Measurements from ENCODE around the gene DPP10. TPM values are rescaled to one million over a fixed set of nuclear protein-coding genes. Genes with fewer than 3 reads are reported as not detected.

DPP10 gene
- total RNA-seq, 3 donors from 2014 or later (not counting 1 experiment from before 2014, with no cell fraction given) = not detected

GRCh38 chr2:114752425-114752824 lies 310.0 kb downstream of the DPP10 start:
- no peaks in the 10 kb centered on the region for H3K36me3 ChIP-seq (ENCODE audit: control insufficient read depth, insufficient read depth, low read length)
- H3K4me3 Mint-ChIP-seq = no peak overlapping the region
- no peaks in the 10 kb centered on the region for H3K36me3 Mint-ChIP-seq

GRCh38 chr2:114753145-114753544 lies 310.7 kb downstream of the DPP10 start:
- Histone ChIP-seq H3K9me3 (ENCODE audit: control insufficient read depth, insufficient read depth, low read length) (no peaks in the 10 kb centered on the region), H3K4me1 (ENCODE audit: control insufficient read depth, insufficient read depth, low read length) (no peaks in the 10 kb centered on the region), H3K36me3 (ENCODE audit: control insufficient read depth, insufficient read depth, low read length) (no peaks in the 10 kb centered on the region), H3K4me3 (ENCODE audit: low read length) (no peak overlapping the region), H3K27me3 (ENCODE audit: control insufficient read depth, insufficient read depth, low read length) (no peaks in the 10 kb centered on the region), H3K27ac (ENCODE audit: low read length) (no peak overlapping the region)
- no CpG with 5 or more reads among the region's 2 CpGs for WGBS (ENCODE audit: insufficient coverage)
- no peaks in the 10 kb centered on the region for H3K36me3 Mint-ChIP-seq
- DNase-seq = no peak
- TF ChIP-seq CTCF (IDR thresholded peaks at IDR 0.05) = no peak
- no peaks in the 10 kb centered on the region for H3K4me1 Mint-ChIP-seq
- ATAC-seq = no peak
- peaks cover 8% of the 10 kb centered on the region in 2 donors for H3K9me3 Mint-ChIP-seq
- H3K27me3 Mint-ChIP-seq (ENCODE audit: low read depth in 2 of 2) = no peaks in the 10 kb centered on the region
- intact Hi-C loops (cut with micrococcal nuclease) = no loop called here
- H3K27ac Mint-ChIP-seq = no peak overlapping the region
- no peak overlapping the region for H3K4me3 Mint-ChIP-seq

More at GRCh38 chr2:114752425-114752824, 310.0 kb downstream of the DPP10 start:
- Histone ChIP-seq H3K4me1 (ENCODE audit: control insufficient read depth, insufficient read depth, low read length) (no peaks in the 10 kb centered on the region), H3K4me3 (ENCODE audit: low read length) (no peak overlapping the region), H3K27ac (ENCODE audit: low read length) (no peak overlapping the region), H3K9me3 (ENCODE audit: control insufficient read depth, insufficient read depth, low read length) (no peaks in the 10 kb centered on the region), H3K27me3 (ENCODE audit: control insufficient read depth, insufficient read depth, low read length) (no peaks in the 10 kb centered on the region)
- intact Hi-C loops (cut with micrococcal nuclease) = no loop called here
- ATAC-seq (no peak), DNase-seq (no peak)
- Mint-ChIP-seq H3K9me3 (peaks cover 8% of the 10 kb centered on the region in 2 donors), H3K27ac (no peak overlapping the region), H3K4me1 (no peaks in the 10 kb centered on the region), H3K27me3 (ENCODE audit: low read depth in 2 of 2) (no peaks in the 10 kb centered on the region)
- WGBS (ENCODE audit: insufficient coverage) = 71% methylated on average over 4 of the region's 4 CpGs
- no peak for TF ChIP-seq CTCF (IDR thresholded peaks at IDR 0.05)

- TF ChIP-seq CTCF (IDR thresholded peaks at IDR 0.05) = no peak
- no peaks in the 10 kb centered on the region for H3K9me3 ChIP-seq (ENCODE audit: control insufficient read depth, insufficient read depth, low read length)
- Mint-ChIP-seq H3K36me3 (no peaks in the 10 kb centered on the region), H3K27me3 (ENCODE audit: low read depth in 2 of 2) (no peaks in the 10 kb centered on the region), H3K27ac (no peak overlapping the region), H3K9me3 (peaks cover 3 to 8% of the 10 kb centered on the region in 2 donors), H3K4me1 (no peaks in the 10 kb centered on the region), H3K4me3 (no peak overlapping the region)
- H3K36me3 ChIP-seq (ENCODE audit: control insufficient read depth, insufficient read depth, low read length) = no peaks in the 10 kb centered on the region
- no peaks in the 10 kb centered on the region for H3K27me3 ChIP-seq (ENCODE audit: control insufficient read depth, insufficient read depth, low read length)
- no peak for ATAC-seq
- intact Hi-C loops (cut with micrococcal nuclease) = no loop called here
- H3K27ac ChIP-seq (ENCODE audit: low read length) = no peak overlapping the region
- H3K4me3 ChIP-seq (ENCODE audit: low read length) = no peak overlapping the region
- no peak for DNase-seq
- WGBS (ENCODE audit: insufficient coverage) = 91% methylated on average over 2 of the region's 3 CpGs
- no peaks in the 10 kb centered on the region for H3K4me1 ChIP-seq (ENCODE audit: control insufficient read depth, insufficient read depth, low read length)
Measured at GRCh38 chr2:114754907-114755563, 312.6 kb downstream of the DPP10 start.

GRCh38 chr2:114762376-114762775 lies 319.9 kb downstream of the DPP10 start:
- TF ChIP-seq CTCF (IDR thresholded peaks at IDR 0.05) = no peak
- Mint-ChIP-seq H3K27me3 (ENCODE audit: low read depth in 2 of 2) (no peaks in the 10 kb centered on the region), H3K36me3 (no peaks in the 10 kb centered on the region), H3K4me1 (no peaks in the 10 kb centered on the region), H3K4me3 (no peak overlapping the region), H3K9me3 (peaks cover 5 to 11% of the 10 kb centered on the region in 2 donors), H3K27ac (no peak overlapping the region)
- Histone ChIP-seq H3K4me1 (ENCODE audit: control insufficient read depth, insufficient read depth, low read length) (no peaks in the 10 kb centered on the region), H3K27me3 (ENCODE audit: control insufficient read depth, insufficient read depth, low read length) (no peaks in the 10 kb centered on the region), H3K36me3 (ENCODE audit: control insufficient read depth, insufficient read depth, low read length) (no peaks in the 10 kb centered on the region), H3K9me3 (ENCODE audit: control insufficient read depth, insufficient read depth, low read length) (no peaks in the 10 kb centered on the region), H3K27ac (ENCODE audit: low read length) (no peak overlapping the region), H3K4me3 (ENCODE audit: low read length) (no peak overlapping the region)
- intact Hi-C loops (cut with micrococcal nuclease) = no loop called here
- no peak for ATAC-seq
- WGBS (ENCODE audit: insufficient coverage) = 67% methylated on average over 1 of the region's 1 CpG
- DNase-seq = no peak
